ENCODE measurements around the gene TCF7.

DNA sequence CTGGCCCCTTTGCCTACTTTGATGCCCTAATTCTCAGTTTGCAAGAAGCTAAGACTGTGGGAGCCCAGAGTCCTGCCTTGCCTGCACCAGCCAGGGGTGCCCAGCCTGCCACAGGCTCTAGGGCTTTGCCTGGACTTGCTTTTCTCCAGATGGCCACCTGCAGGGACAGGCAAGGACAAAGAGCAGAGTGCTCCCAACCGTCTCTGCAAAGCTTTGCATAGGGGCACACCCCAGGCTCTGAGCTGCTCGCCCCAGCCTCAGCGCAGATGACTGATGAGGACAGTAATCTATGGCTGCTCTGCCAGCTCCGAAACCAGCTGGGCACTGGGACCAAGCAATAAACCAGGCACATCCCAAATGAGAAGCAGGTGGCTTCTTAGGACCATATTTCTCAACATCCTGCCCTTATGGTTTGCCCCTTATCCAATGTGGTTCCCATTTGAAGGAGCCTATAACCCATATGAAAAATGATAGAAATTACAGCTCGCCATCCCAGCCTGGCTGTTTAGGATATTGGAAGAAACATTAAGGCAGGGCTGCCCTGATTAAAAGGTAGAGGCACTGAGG is 25.4 kb upstream of the TCF7 start:
- TF ChIP-seq EZH2phosphoT487 (IDR thresholded peaks at IDR 0.05; ENCODE audit: borderline replicate concordance, low read depth, low read length), result no peak
- TF ChIP-seq, protein P1, sequence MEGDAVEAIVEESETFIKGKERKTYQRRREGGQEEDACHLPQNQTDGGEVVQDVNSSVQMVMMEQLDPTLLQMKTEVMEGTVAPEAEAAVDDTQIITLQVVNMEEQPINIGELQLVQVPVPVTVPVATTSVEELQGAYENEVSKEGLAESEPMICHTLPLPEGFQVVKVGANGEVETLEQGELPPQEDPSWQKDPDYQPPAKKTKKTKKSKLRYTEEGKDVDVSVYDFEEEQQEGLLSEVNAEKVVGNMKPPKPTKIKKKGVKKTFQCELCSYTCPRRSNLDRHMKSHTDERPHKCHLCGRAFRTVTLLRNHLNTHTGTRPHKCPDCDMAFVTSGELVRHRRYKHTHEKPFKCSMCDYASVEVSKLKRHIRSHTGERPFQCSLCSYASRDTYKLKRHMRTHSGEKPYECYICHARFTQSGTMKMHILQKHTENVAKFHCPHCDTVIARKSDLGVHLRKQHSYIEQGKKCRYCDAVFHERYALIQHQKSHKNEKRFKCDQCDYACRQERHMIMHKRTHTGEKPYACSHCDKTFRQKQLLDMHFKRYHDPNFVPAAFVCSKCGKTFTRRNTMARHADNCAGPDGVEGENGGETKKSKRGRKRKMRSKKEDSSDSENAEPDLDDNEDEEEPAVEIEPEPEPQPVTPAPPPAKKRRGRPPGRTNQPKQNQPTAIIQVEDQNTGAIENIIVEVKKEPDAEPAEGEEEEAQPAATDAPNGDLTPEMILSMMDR (conservative IDR thresholded peaks at IDR 0.05; ENCODE audit: low read length), result no peak

All from OCI-LY7 (cell line).